Caco-2 (cell line): ENCODE data around the gene SLC4A11. TPM values are rescaled to one million over a fixed set of nuclear protein-coding genes. Genes with fewer than 3 reads are reported as not detected.
A peak's percentile ranks its signal among the peaks of the same experiment; 100 is the strongest.

Experiments
- BruUV-seq: library from RNA; stranded (reverse); fragments of 400-500 nt; replicated peaks from 2 replicates; lab custom pipeline; 2021; lab: Mats Ljungman, UMichigan
- CTCF ChIA-PET: fragments of 300-600 bp; sonication (Branson Sonifier 250); formaldehyde crosslinking; loops from one replicate; lab custom pipeline; 2022; ENCODE audit warnings: antibody characterized with exemption; lab: Charles Lee
- POLR2A ChIA-PET: fragments of 300-600 bp; sonication (Branson Sonifier 250); formaldehyde crosslinking; loops from one replicate; lab custom pipeline; 2022; ENCODE audit warnings: antibody characterized with exemption; lab: Charles Lee
- DNase-seq, 2 experiments: peaks; one replicate each; pipeline versions ENCODE4 v3.0.0 to v3.0.0-alpha.2; 2020 to 2022
- H3K27me3 ChIP-seq: replicated peaks from 2 replicates; pipeline ENCODE4 v1.6.0; 2011; ENCODE audit warnings: low read length; ENCODE audit not compliant: control insufficient read depth, insufficient read depth
- H3K36me3 ChIP-seq: 2 replicates; pipeline ENCODE4 v1.5.1; 2011; ENCODE audit warnings: low read length; ENCODE audit not compliant: control insufficient read depth, insufficient read depth
- H3K4me1 ChIP-seq: fragments of 250-450 bp; sonication (Bioruptor Pico); 2 replicates; pipeline ENCODE4 v1.5.1; 2020; ENCODE audit warnings: mild to moderate bottlenecking
- H3K4me3 ChIP-seq: 2 replicates; pipeline ENCODE4 v1.5.1; 2011; ENCODE audit warnings: low read depth, mild to moderate bottlenecking, control low read depth, low read length
- H3K9me3 ChIP-seq: fragments of 250-450 bp; sonication (Bioruptor Pico); 2 replicates; pipeline ENCODE4 v1.5.1; 2020; ENCODE audit warnings: mild to moderate bottlenecking, moderate library complexity
- H3K27ac Mint-ChIP-seq: one replicate; pipeline ENCODE4 v1.8.0; 2022; ENCODE audit warnings: mixed read lengths; ENCODE audit not compliant: unreplicated experiment
- H3K27me3 Mint-ChIP-seq: one replicate; pipeline ENCODE4 v1.8.0; 2022; ENCODE audit warnings: mixed read lengths; ENCODE audit not compliant: insufficient read depth, unreplicated experiment
- H3K36me3 Mint-ChIP-seq: one replicate; pipeline ENCODE4 v1.8.0; 2022; ENCODE audit warnings: mild to moderate bottlenecking, mixed read lengths; ENCODE audit not compliant: insufficient read depth, unreplicated experiment
- H3K4me1 Mint-ChIP-seq: one replicate; pipeline ENCODE4 v1.8.0; 2022; ENCODE audit warnings: low read depth, mixed read lengths; ENCODE audit not compliant: unreplicated experiment
- H3K4me3 Mint-ChIP-seq: one replicate; pipeline ENCODE4 v1.8.0; 2022; ENCODE audit warnings: mild to moderate bottlenecking, moderate library complexity, mixed read lengths; ENCODE audit not compliant: unreplicated experiment
- H3K9me3 Mint-ChIP-seq: one replicate; pipeline ENCODE4 v1.8.0; 2022; ENCODE audit warnings: mixed read lengths; ENCODE audit not compliant: unreplicated experiment
- CTCF ChIP-seq, 2 experiments: fragments of 200-600 bp in 1 of 2; IDR thresholded peaks; 1 replicate in 1 of 2; 2 replicates in 1 of 2; pipeline versions ENCODE4 v1.5.1 to v1.8.0; 2011 to 2022; ENCODE audit warnings: antibody characterized with exemption in 1 of 2, control low read depth in 1 of 2, inconsistent platforms in 1 of 2, low read depth in 1 of 2, low read length in 1 of 2, mild to moderate bottlenecking in 1 of 2, moderate library complexity in 1 of 2; ENCODE audit not compliant: insufficient read depth in 1 of 2, severe bottlenecking in 1 of 2, unreplicated experiment in 1 of 2
- intact Hi-C: fragments of 100-400 bp; cut with micrococcal nuclease; formaldehyde crosslinking; loops from one replicate; pipeline ENCODE4 v1.10.0; 2022; ENCODE audit not compliant: unreplicated experiment
- total RNA-seq: library from RNA; stranded (reverse); gene quantifications from 2 replicates; pipeline ENCODE4 v1.2.3, GENCODE V29; 2022

The SLC4A11 gene
- total RNA-seq, 1 experiment from 2014 or later, result 9.5 TPM

- H3K4me3 ChIP-seq, result no peak overlapping the region
- no peak for DNase-seq
- intact Hi-C loops, result no loop called here
- ChIA-PET POLR2A (no interaction called here), CTCF (no interaction called here)
- H3K4me1 ChIP-seq, result peaks cover 31% of the 10 kb centered on the region
- H3K9me3 ChIP-seq, result no peaks in the 10 kb centered on the region
- H3K36me3 Mint-ChIP-seq, result peaks cover 19% of the 10 kb centered on the region
- BruUV-seq, result no TSS peak
- TF ChIP-seq CTCF (IDR thresholded peaks at IDR 0.05; ENCODE audit: insufficient read depth in 1 of 2, low read depth in 1 of 2, low read length in 1 of 2, severe bottlenecking in 1 of 2, unreplicated experiment in 1 of 2), result no peak
- H3K9me3 Mint-ChIP-seq, result no peaks in the 10 kb centered on the region
- no peak overlapping the region for H3K4me3 Mint-ChIP-seq
- H3K27me3 ChIP-seq, result no peaks in the 10 kb centered on the region
- H3K27me3 Mint-ChIP-seq, result no peaks in the 10 kb centered on the region
- H3K27ac Mint-ChIP-seq, result peak overlapping the region; percentile 28
- peaks cover 13% of the 10 kb centered on the region for H3K4me1 Mint-ChIP-seq
- H3K36me3 ChIP-seq, result peaks cover 1% of the 10 kb centered on the region
Measured at GRCh38 chr20:3226093-3226492, 12.9 kb downstream of the SLC4A11 start.

GRCh38 chr20:3224681-3225421, 14.1 kb downstream of the SLC4A11 start:
- intact Hi-C loops, result no loop called here
- Mint-ChIP-seq H3K36me3 (peaks cover 31% of the 10 kb centered on the region), H3K27me3 (no peaks in the 10 kb centered on the region), H3K4me3 (no peak overlapping the region), H3K4me1 (peaks cover 16% of the 10 kb centered on the region), H3K27ac (no peak overlapping the region), H3K9me3 (no peaks in the 10 kb centered on the region)
- H3K27me3 ChIP-seq, result no peaks in the 10 kb centered on the region
- peaks cover 31% of the 10 kb centered on the region for H3K4me1 ChIP-seq
- TF ChIP-seq CTCF (IDR thresholded peaks at IDR 0.05; ENCODE audit: insufficient read depth in 1 of 2, low read depth in 1 of 2, low read length in 1 of 2, severe bottlenecking in 1 of 2, unreplicated experiment in 1 of 2), result no peak
- H3K9me3 ChIP-seq, result no peaks in the 10 kb centered on the region
- no peak for DNase-seq
- ChIA-PET CTCF (interaction anchor here (1.3 kb wide), 1 partner anchor 25 kb away, joined by 3 read pairs; no protein-coding TSS in a partner anchor), POLR2A (no interaction called here)
- H3K36me3 ChIP-seq, result peaks cover 1% of the 10 kb centered on the region
- no peak overlapping the region for H3K4me3 ChIP-seq
- BruUV-seq, result no TSS peak

GRCh38 chr20:3223994-3224680, 14.9 kb downstream of the SLC4A11 start:
- H3K27me3 ChIP-seq, result no peaks in the 10 kb centered on the region
- H3K27ac Mint-ChIP-seq, result no peak overlapping the region
- DNase-seq, result no peak
- ChIA-PET POLR2A (no interaction called here), CTCF (interaction anchor here (0.5 to 1.4 kb wide), 2 partner anchors 64 to 93 kb away, joined by 3 to 6 read pairs; no protein-coding TSS in a partner anchor)
- H3K4me1 ChIP-seq, result peaks cover 31% of the 10 kb centered on the region
- TF ChIP-seq CTCF (IDR thresholded peaks at IDR 0.05; ENCODE audit: insufficient read depth in 1 of 2, low read depth in 1 of 2, low read length in 1 of 2, severe bottlenecking in 1 of 2, unreplicated experiment in 1 of 2), result no peak
- H3K4me1 Mint-ChIP-seq, result peaks cover 16% of the 10 kb centered on the region
- no TSS peak for BruUV-seq
- H3K36me3 Mint-ChIP-seq, result peaks cover 33% of the 10 kb centered on the region
- H3K9me3 Mint-ChIP-seq, result no peaks in the 10 kb centered on the region
- H3K4me3 ChIP-seq, result no peak overlapping the region
- no peaks in the 10 kb centered on the region for H3K27me3 Mint-ChIP-seq
- peaks cover 1% of the 10 kb centered on the region for H3K36me3 ChIP-seq
- no peaks in the 10 kb centered on the region for H3K9me3 ChIP-seq
- intact Hi-C loops, result loop anchor here (2.0 kb wide), 1 partner anchor 93 kb away; no protein-coding TSS in a partner anchor
- no peak overlapping the region for H3K4me3 Mint-ChIP-seq
